AG08396 (cell line): ENCODE measurements around the gene UNC80.
A peak's percentile ranks its signal among the peaks of the same experiment; 100 is the strongest.

Experiments used
- DNase-seq: peaks from one replicate; pipeline ENCODE4 v3.0.0; 2012; ENCODE audit warnings: low spot score, mixed read lengths

The UNC80 gene

GRCh38 chr2:209917154-209917771 lies 145.6 kb downstream of the UNC80 start:
- no peak for DNase-seq

GRCh38 chr2:209918251-209918650 lies 146.6 kb downstream of the UNC80 start:
- no peak for DNase-seq

- DNase-seq = no peak
Observed at GRCh38 chr2:209922116-209922515, 150.5 kb downstream of the UNC80 start.

GRCh38 chr2:209929369-209929768 lies 157.7 kb downstream of the UNC80 start:
- DNase-seq = no peak

GRCh38 chr2:209933499-209934483 lies 162.2 kb downstream of the UNC80 start:
- peak; percentile 50 for DNase-seq

- no peak for DNase-seq
Observed at GRCh38 chr2:209936106-209936666, 164.6 kb downstream of the UNC80 start.

GRCh38 chr2:209937893-209938292 lies 166.3 kb downstream of the UNC80 start:
- no peak for DNase-seq

- DNase-seq = no peak
Observed at GRCh38 chr2:209938906-209939305, 167.3 kb downstream of the UNC80 start.

GRCh38 chr2:209940936-209941335 lies 169.3 kb downstream of the UNC80 start:
- DNase-seq = no peak

GRCh38 chr2:209942426-209942825 lies 170.8 kb downstream of the UNC80 start:
- DNase-seq = no peak

- DNase-seq = no peak
Observed at GRCh38 chr2:209942936-209943605, 171.4 kb downstream of the UNC80 start.

- no peak for DNase-seq
Observed at GRCh38 chr2:209943776-209944175, 172.1 kb downstream of the UNC80 start.

- DNase-seq = no peak
Observed at GRCh38 chr2:209946539-209946938, 174.9 kb downstream of the UNC80 start.

GRCh38 chr2:209956271-209956670 lies 184.6 kb downstream of the UNC80 start:
- DNase-seq = no peak

GRCh38 chr2:209958016-209958415 lies 186.4 kb downstream of the UNC80 start:
- DNase-seq = no peak

GRCh38 chr2:209960045-209960444 lies 188.4 kb downstream of the UNC80 start:
- DNase-seq = no peak

GRCh38 chr2:209960676-209961630 lies 189.3 kb downstream of the UNC80 start:
- DNase-seq = peak; percentile 38

- no peak for DNase-seq
Observed at GRCh38 chr2:209965723-209966122, 194.1 kb downstream of the UNC80 start.

GRCh38 chr2:209969692-209970091 lies 198.1 kb downstream of the UNC80 start:
- no peak for DNase-seq

GRCh38 chr2:209970271-209970670 lies 198.6 kb downstream of the UNC80 start:
- DNase-seq = peak; percentile 11

- DNase-seq = no peak
Observed at GRCh38 chr2:209970711-209971110, 199.1 kb downstream of the UNC80 start.
